Astrocyte of the cerebellum (primary cell): ENCODE data around the gene RARB.

Experiments used
- DNase-seq: peaks from one replicate; pipeline ENCODE4 v3.0.0-alpha.2; 2011; ENCODE audit warnings: low read depth
- H3K4me3 ChIP-seq: 2 replicates; pipeline ENCODE4 v1.5.1; 2011; ENCODE audit warnings: mild to moderate bottlenecking, low read depth, low read length, moderate library complexity
- in situ Hi-C: cut with HindIII; loops from 2 replicates; pipeline ENCODE4 v1.10.0; 2017; ENCODE audit warnings: low sequenced_read_pairs
- TF ChIP-seq, protein P1 (sequence below): IDR thresholded peaks from 2 replicates; pipeline ENCODE4 v1.5.1; 2012; ENCODE audit warnings: low read length, low read depth, moderate library complexity, mild to moderate bottlenecking; ENCODE audit errors: missing control alignments

RARB gene

GRCh38 chr3:25536521-25537391 lies 108.7 kb downstream of the RARB start:
- H3K4me3 ChIP-seq, result no peak overlapping the region
- DNase-seq, result no peak
- TF ChIP-seq, protein P1, sequence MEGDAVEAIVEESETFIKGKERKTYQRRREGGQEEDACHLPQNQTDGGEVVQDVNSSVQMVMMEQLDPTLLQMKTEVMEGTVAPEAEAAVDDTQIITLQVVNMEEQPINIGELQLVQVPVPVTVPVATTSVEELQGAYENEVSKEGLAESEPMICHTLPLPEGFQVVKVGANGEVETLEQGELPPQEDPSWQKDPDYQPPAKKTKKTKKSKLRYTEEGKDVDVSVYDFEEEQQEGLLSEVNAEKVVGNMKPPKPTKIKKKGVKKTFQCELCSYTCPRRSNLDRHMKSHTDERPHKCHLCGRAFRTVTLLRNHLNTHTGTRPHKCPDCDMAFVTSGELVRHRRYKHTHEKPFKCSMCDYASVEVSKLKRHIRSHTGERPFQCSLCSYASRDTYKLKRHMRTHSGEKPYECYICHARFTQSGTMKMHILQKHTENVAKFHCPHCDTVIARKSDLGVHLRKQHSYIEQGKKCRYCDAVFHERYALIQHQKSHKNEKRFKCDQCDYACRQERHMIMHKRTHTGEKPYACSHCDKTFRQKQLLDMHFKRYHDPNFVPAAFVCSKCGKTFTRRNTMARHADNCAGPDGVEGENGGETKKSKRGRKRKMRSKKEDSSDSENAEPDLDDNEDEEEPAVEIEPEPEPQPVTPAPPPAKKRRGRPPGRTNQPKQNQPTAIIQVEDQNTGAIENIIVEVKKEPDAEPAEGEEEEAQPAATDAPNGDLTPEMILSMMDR, result no peak
- in situ Hi-C loops, result no loop called here

- TF ChIP-seq, protein P1, result no peak
- in situ Hi-C loops, result no loop called here
- no peak overlapping the region for H3K4me3 ChIP-seq
- no peak for DNase-seq
These were observed 109.5 kb downstream of the RARB start for GRCh38 chr3:25537516-25537915.

DNA sequence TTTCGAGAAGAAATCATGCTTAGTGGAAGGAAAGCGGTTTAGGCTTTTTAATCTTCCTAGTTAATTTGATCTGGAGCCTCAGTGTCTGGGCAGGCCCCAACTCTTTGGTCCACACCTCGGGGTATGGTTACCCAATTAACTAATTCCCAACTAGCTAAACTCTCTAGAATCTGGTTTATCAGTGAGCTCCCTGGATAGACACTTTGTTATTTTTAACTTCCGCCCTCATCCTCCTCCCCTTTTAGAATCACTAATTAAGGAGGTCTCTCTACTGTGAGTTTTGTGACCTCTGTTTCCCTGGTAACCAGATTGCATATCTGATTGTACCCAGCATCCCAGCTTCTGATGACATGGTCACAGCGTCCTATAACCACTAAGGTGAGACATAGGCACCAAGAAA lies 112.2 kb downstream of the RARB start:
- TF ChIP-seq, protein P1, result no peak
- DNase-seq, result no peak
- in situ Hi-C loops, result no loop called here

GRCh38 chr3:25542492-25543039 lies 114.5 kb downstream of the RARB start:
- TF ChIP-seq, protein P1, result no peak
- H3K4me3 ChIP-seq, result no peak overlapping the region
- in situ Hi-C loops, result no loop called here
- no peak for DNase-seq

More for the DNA sequence above, 112.2 kb downstream of the RARB start:
- no peak overlapping the region for H3K4me3 ChIP-seq

GRCh38 chr3:25547103-25547502 lies 119.0 kb downstream of the RARB start:
- no peak for DNase-seq
- no peak overlapping the region for H3K4me3 ChIP-seq
- in situ Hi-C loops, result no loop called here
- TF ChIP-seq, protein P1, result no peak

GRCh38 chr3:25547943-25548674 lies 120.0 kb downstream of the RARB start:
- no peak for DNase-seq
- TF ChIP-seq, protein P1, result no peak
- H3K4me3 ChIP-seq, result no peak overlapping the region
- in situ Hi-C loops, result no loop called here
